Camera-type eye (tissue), 1 donor: ENCODE data around the gene DNAJB5. TPM values are rescaled to one million over a fixed set of nuclear protein-coding genes. Genes with fewer than 3 reads are reported as not detected.

Source experiments
- total RNA-seq: library from RNA; depleted of rRNA; stranded (reverse); fragments of >200 nt; gene quantifications from one replicate; pipeline ENCODE4 v1.2.3, GENCODE V29; 2014

DNAJB5 gene
- total RNA-seq, result 23.5 TPM

DNA sequence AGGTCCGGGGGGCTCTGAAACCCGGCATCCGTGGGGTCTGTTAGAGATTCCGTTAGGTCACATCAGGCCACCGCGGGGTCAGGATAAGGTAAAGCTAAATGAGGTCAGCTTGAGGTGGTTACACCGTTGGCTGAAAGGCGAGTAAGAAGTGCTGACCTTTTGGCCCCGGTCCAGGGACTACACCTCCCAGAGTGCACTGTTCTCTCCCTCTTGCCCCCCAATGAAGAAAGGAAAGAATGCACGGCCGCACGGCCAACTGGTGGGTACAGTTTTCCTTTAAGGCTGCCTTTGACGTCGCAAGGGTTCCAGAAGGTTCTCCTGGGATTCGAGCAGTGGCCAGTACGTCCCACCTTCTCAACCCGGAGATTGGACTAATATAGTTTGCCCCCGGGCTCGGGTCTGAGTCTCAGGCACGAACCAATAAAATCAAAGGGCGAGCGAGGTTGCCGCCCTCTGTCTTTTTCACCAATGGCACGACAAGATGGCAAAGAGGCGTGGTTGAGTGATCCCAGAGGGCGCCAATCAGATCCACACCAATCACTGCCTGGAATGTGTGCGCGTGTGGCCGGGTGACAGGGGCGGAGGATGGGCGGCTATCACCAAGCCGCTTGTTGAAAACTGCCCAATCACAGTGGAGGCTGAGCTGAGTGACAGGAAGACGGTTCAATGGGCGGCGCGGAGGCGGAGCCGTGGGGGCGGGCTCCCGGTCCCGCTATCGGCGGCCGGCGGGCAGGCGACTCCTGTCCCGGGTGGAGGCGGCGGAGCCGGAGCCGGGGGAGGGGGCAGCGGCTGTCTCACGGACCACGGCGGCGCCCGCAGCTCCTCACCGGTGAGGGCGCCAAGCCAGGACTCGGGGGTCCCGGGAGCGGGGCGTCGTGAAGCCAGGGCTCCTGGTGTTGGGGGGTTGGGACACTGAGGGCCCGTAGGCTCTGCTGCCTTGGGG lies at the start of gene DNAJB5:
DNAJB5 (plus strand) TSS at position 743 of the 943 bp plus-strand sequence. CDS start 886 bp downstream, outside the sequence.

DNA sequence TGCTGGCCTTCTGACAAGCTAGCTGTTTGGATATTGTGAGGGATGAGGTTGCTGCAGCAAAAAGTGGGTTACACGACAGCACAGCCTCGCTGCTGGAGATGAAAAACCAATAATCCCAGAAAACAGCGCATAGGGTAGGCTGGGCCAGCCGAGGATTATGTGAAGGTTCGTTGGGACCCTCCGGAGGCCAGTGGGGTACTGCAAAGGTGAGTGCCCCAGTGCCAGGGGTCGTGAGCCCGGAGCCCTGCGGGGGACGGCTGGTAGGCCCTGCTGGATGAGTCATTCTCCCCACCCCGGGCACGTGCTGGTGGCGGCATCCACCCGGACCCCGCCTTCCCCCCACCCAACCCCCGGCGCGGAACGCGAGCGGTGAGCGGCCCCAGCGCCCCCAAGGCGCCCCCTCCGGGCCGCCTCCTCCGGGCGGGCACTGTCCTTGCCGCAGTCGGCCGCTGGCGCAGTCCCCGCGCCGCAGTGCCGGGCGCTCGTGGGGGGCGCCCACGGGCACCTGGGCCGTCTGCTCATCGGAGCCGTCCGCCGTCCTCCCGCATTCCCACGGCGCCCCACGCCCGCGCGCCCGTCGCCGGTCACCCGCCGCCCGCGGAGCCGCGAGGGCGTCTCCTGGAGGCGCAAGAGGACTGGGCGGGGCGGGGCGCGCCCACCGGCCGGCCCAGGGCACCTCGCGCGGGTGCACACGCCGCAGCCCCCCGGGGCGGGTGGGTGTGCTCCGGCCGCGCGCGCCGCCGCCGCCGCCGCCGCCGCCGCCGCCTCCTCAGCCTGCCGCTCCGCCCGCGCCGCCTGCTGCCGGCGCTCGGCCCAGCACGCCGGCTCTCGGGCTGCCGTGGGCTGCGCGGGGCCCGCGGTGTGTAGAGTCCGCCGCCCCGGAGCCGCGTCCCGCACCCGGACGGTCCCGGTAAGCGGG lies 31.8 kb upstream of the DNAJB5 start, which contains the start of gene PHF24:
PHF24 (plus strand) TSS at position 794 of the 919 bp plus-strand sequence. CDS start 13,014 bp downstream, outside the sequence.

Other genes with a start within 250 kb of the DNAJB5 start
- gene PHF24, start 31.5 kb upstream of the DNAJB5 start, total RNA-seq, result 11.2 TPM
- 174 TPM for gene VCP, start 82.9 kb downstream of the DNAJB5 start, total RNA-seq
- 29.5 TPM for gene FANCG, start 90.2 kb downstream of the DNAJB5 start, total RNA-seq
- 24.4 TPM for gene PIGO, start 106.8 kb downstream of the DNAJB5 start, total RNA-seq
- 85.3 TPM for gene STOML2, start 113.4 kb downstream of the DNAJB5 start, total RNA-seq
- gene ATOSB, start 126.1 kb downstream of the DNAJB5 start, total RNA-seq, result 19.1 TPM
- 56.1 TPM for gene UNC13B, start 172.3 kb downstream of the DNAJB5 start, total RNA-seq